Activated CD8-positive, alpha-beta memory T cell treated with anti-CD3 and anti-CD28 coated beads for 4 hours (primary cell): ENCODE data around the gene HARS1.
"Not testable (repeated sequence)": the region's sequence is repeated elsewhere in the genome, so short reads cannot be mapped to it uniquely, and the experiment has no call there.

ENCODE experiments used
- DNase-seq, 2 donors: peaks; one replicate each; pipeline ENCODE4 v3.0.0-alpha.2; 2020; ENCODE audit warnings: low read depth in 2 of 2

The HARS1 gene

GRCh38 chr5:140690941-140691924 is at the start of gene HARS1, which contains the start of gene HARS2:
Gene HARS1, minus strand, starts transcription at chr5:140691370. Its CDS starts 66 bp downstream, at chr5:140691304.
Gene HARS2, plus strand, starts transcription at chr5:140691455. Its CDS starts 194 bp downstream, at chr5:140691649.
- peak; percentile 60 to 70 for DNase-seq

DNA sequence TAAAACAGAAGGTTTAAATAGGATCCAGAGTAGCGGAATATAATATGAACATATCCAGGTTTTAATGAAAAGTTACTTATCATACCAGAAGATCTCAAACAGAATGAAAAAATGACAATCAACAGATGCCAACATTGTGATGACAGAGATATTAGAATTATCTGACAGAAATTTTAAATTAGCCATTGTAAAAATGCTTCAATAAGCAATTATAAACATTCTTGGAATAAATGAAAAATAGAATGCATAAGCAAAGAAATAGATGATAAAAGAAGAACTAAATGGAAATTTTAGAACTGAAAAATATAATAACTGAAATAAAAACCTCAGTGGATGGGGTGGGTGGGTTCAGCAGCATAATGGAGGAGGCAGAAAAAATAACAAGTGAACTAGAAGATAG is 46.3 kb upstream of the HARS1 start:
- DNase-seq = no peak

DNA sequence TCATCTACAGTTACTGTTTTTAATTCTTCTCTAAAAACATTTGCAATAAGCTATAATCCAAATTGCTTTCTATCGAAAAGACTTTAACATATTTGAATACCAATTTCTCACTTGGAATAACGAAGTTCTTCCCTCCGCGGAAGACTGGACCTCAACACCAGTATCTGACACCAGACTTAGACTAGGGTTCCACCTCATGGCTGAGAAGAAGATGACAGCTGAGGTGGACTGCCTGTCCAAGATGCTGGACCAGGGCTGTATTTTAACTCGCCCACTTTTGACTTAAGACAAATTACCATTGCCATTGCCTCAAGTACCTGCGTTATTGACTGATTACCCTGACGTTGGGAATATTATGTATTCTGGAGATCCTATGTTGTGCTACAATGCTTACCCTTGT is 43.2 kb upstream of the HARS1 start:
- no peak for DNase-seq

- no peak for DNase-seq
These were observed 41.9 kb upstream of the HARS1 start for GRCh38 chr5:140733098-140733497.

GRCh38 chr5:140725799-140726471 is 34.8 kb upstream of the HARS1 start:
- DNase-seq = peak; percentile 31 to 43

DNA sequence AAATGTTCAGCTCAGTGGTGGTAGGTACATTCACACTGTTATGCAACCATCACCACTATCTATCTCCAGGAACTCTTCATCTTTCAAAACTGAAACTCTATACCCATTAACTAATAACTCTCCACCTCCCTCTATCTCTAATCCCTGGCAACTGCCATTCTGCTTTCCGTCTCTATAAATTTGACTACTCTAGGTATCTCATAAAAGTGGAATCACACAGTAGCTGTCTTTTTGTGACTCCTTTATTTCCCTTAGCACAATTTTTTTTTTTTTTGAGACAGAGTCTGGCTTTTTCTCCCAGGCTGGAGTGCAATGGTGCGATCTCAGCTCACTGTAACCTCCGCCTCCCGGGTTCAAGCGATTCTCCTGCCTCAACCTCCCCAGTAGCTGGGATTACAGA is 30.2 kb upstream of the HARS1 start:
- DNase-seq = not testable (repeated sequence)

GRCh38 chr5:140720738-140721137 is 29.6 kb upstream of the HARS1 start:
- DNase-seq = not testable (repeated sequence)

DNA sequence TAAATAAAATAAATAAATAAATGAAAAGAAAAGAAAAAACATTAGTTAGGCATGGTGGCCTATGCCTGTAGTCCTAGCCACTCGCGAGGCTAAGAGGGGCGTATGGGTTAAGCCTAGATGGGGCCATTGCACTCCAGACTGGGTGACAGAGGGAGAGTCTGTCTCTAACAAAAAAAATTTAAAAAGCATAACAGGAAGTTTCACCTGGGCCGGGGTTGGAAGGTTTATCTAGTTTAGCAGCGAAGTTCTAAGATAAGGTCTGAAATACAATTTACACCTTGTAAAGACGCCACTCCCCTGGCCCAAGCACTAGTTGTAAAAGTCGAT is 27.1 kb upstream of the HARS1 start:
- DNase-seq = no peak

- DNase-seq = not testable (repeated sequence)
These were observed 25.1 kb upstream of the HARS1 start for GRCh38 chr5:140716238-140716637.

- DNase-seq = no peak
These were observed 22.5 kb upstream of the HARS1 start for GRCh38 chr5:140713562-140714094.

GRCh38 chr5:140711794-140712193 is 20.6 kb upstream of the HARS1 start:
- DNase-seq = no peak

DNA sequence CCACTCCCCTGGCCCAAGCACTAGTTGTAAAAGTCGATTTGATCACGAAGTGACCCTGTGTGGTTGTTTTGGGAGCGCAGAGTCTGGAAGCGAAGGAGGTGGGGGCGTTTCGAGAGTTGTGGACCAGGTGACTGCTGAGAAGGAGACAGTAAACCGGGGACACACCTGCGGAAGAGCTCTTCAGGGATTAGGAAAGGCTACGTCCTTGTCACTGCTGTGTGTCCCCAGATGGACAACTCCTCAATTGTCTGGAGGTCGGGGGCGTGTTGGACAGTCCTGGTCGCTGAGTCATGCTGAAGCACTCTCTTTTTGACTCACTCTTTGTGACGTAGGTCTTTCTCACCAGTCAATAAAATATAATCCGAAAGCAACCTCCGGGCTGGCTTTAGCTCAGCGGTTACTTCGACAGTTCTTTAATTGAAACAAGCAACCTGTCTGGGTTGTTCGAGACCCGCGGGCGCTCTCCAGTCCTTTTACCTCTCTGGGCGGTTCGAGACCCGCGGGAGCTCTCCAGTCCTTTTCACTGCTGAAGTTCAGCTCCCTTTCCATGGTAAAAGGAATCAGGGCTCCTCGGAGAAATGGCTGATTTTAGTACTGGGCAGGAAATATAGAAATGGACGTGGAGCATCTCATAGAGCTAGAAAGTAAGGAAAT is 19.9 kb upstream of the HARS1 start:
- peak; percentile 83 to 87 for DNase-seq

DNA sequence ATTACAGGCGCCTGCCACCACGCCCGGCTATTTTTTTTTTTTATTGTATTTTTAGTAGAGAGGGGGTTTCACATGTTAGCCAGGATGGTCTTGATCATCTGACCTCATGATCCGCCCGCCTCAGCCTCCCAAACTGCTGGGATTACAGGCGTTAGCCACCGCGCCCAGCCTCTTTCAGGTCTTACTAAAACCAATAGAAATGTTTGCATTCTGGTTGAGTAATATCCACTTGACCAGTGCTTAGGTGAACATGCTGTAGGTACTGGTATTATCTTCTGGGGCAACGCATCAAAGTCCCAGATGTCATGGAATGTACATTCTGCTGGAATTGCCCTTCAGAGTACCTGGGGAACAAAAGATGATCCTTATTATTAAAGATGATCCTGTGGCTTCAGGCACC is 17.6 kb upstream of the HARS1 start:
- DNase-seq = not testable (repeated sequence)

DNA sequence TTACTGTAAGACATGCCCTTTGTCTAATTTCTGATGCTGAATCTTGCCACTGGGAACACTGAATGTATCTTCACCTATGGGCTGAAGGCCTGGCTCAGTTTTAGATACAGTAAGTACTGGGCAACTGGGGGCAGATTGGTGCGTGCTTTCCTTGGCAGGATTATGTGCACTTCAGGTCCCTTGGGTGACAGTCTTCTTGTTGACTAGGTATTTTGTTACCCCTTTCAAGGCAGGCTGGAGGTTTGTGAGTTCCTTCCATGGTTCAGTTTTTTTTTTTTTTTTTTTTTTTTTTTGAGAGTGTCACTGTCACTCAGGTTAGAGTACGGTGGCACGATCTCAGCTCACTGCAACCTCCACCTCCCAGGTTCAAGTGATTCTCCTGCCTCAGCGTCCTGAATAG is 16.6 kb upstream of the HARS1 start:
- no peak for DNase-seq

GRCh38 chr5:140700177-140701144 is 9.3 kb upstream of the HARS1 start, which contains the start of gene ZMAT2:
Gene ZMAT2, plus strand, starts transcription at chr5:140700447. Its CDS starts 14 bp downstream, at chr5:140700461.
- DNase-seq = peak; percentile 85 to 91

- no peak for DNase-seq
These were observed 5.8 kb upstream of the HARS1 start for GRCh38 chr5:140696891-140697492.

DNA sequence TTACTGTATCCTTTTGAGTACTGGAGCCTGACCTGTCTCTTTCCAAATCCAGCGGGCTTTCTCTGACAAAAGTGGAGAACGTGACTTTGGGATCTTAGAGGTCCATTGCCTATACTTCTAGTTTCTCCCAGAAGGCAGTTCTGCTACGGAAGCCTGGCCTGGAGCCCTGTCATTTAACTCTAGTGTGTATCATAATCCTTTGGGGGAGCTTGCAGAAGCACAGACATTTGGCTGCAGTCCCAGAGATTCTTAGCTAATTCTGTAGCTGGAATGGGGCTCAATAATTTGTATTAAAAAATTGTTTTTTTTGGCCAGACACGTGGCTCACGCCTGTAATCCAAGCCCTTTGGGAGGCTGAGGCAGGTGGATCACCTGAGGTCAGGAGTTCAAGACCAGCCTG is 3.1 kb upstream of the HARS1 start:
- DNase-seq = no peak

DNA sequence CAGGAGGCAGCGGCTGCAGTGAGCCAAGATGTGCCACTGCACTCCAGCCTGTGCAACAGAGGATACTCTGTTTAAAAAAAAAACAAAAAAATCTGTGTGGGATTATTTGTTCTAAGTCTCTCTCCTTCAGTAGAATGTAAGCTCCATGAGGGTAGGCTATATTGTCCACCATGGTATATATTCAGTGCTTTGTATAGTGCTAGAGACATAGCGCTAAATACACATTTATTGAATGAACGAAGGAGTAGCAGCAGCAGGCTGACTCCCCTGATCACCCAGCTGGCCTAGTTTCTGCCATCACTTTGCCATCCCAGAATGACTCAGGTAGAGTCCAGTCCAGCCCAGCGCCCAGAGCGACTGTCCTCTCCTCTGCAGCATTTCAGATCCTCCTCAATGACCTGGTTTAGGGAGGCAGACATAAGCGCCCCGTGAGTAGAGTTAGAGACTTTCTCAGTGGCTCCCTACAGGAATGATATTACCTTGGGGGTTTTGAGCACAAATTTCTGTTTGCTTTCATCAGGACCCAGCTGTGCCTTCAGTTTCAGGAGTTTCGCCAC is 716 bp downstream of the HARS1 start:
- DNase-seq = no peak

- DNase-seq = no peak
These were observed 12.2 kb downstream of the HARS1 start for GRCh38 chr5:140678993-140679392.

GRCh38 chr5:140677947-140678346 is 13.2 kb downstream of the HARS1 start:
- no peak for DNase-seq
